Gastroesophageal sphincter (tissue), 3 donors: ENCODE results near the gene LMNA.

Experiments
- CTCF ChIP-seq, 4 experiments: fragments of 200-600 bp in 2 of 4; fragments of 450-650 bp in 2 of 4; sonication (generic) in 1 of 4; IDR thresholded peaks; one replicate each; pipeline ENCODE4 v1.5.1; 2017 to 2019; ENCODE audit warnings: antibody characterized with exemption in 4 of 4, mild to moderate bottlenecking in 2 of 4, moderate library complexity in 2 of 4
- POLR2A ChIP-seq, 2 donors: fragments of 450-650 bp; IDR thresholded peaks; one replicate each; pipeline ENCODE4 v1.6.1; 2017; ENCODE audit warnings: antibody characterized with exemption in 2 of 2, mild to moderate bottlenecking in 2 of 2, moderate library complexity in 1 of 2
- POLR2AphosphoS5 ChIP-seq: sonication (generic); formaldehyde crosslinking; IDR thresholded peaks from one replicate; pipeline ENCODE4 v1.6.1; 2017; ENCODE audit warnings: antibody characterized with exemption

- TF ChIP-seq POLR2AphosphoS5 (no peak), CTCF (IDR thresholded peaks at IDR 0.05) (no peak), POLR2A (IDR thresholded peaks at IDR 0.05) (no peak)
Observed at GRCh38 chr1:156070548-156070947, 44.0 kb upstream of the LMNA start.
